ENCODE results near the gene HHATL. TPM values are rescaled to one million over a fixed set of nuclear protein-coding genes. Genes with fewer than 3 reads are reported as not detected.

HHATL gene
- total RNA-seq, 3 donors from 2014 or later (not counting 1 experiment from before 2014, with no cell fraction given) = not detected

GRCh38 chr3:42651248-42652091, 51.1 kb downstream of the HHATL start:
- WGBS (ENCODE audit: insufficient coverage) = 97% methylated on average over 9 of the region's 9 CpGs
- H3K4me3 Mint-ChIP-seq = peak overlapping the region; percentile 50
- H3K4me1 Mint-ChIP-seq = peaks cover 0 to 45% of the 10 kb centered on the region in 2 donors
- intact Hi-C loops (cut with micrococcal nuclease) = no loop called here
- H3K27me3 ChIP-seq (ENCODE audit: control insufficient read depth, insufficient read depth, low read length) = no peaks in the 10 kb centered on the region
- H3K9me3 Mint-ChIP-seq = no peaks in the 10 kb centered on the region
- no peaks in the 10 kb centered on the region for H3K27me3 Mint-ChIP-seq (ENCODE audit: low read depth in 2 of 2)
- no peaks in the 10 kb centered on the region for H3K9me3 ChIP-seq (ENCODE audit: control insufficient read depth, insufficient read depth, low read length)
- TF ChIP-seq CTCF (IDR thresholded peaks at IDR 0.05) = no peak
- H3K4me3 ChIP-seq (ENCODE audit: low read length) = no peak overlapping the region
- H3K36me3 Mint-ChIP-seq = no peaks in the 10 kb centered on the region
- ATAC-seq (no peak), DNase-seq (no peak)
- H3K36me3 ChIP-seq (ENCODE audit: control insufficient read depth, insufficient read depth, low read length) = peaks cover 17% of the 10 kb centered on the region
- peaks cover 33% of the 10 kb centered on the region for H3K4me1 ChIP-seq (ENCODE audit: control insufficient read depth, insufficient read depth, low read length)
- peak overlapping the region in 1 of 2 donors; percentile 41 for H3K27ac Mint-ChIP-seq
- no peak overlapping the region for H3K27ac ChIP-seq (ENCODE audit: low read length)

- WGBS (ENCODE audit: insufficient coverage) = 89% methylated on average over 4 of the region's 4 CpGs
- Histone ChIP-seq H3K4me1 (ENCODE audit: control insufficient read depth, insufficient read depth, low read length) (peaks cover 26% of the 10 kb centered on the region), H3K36me3 (ENCODE audit: control insufficient read depth, insufficient read depth, low read length) (peaks cover 31% of the 10 kb centered on the region), H3K9me3 (ENCODE audit: control insufficient read depth, insufficient read depth, low read length) (no peaks in the 10 kb centered on the region), H3K27ac (ENCODE audit: low read length) (no peak overlapping the region), H3K4me3 (ENCODE audit: low read length) (no peak overlapping the region), H3K27me3 (ENCODE audit: control insufficient read depth, insufficient read depth, low read length) (no peaks in the 10 kb centered on the region)
- Mint-ChIP-seq H3K36me3 (no peaks in the 10 kb centered on the region), H3K9me3 (no peaks in the 10 kb centered on the region), H3K27me3 (ENCODE audit: low read depth in 2 of 2) (no peaks in the 10 kb centered on the region), H3K27ac (peak overlapping the region; percentile 63 to 73), H3K4me3 (no peak overlapping the region), H3K4me1 (peaks cover 0 to 31% of the 10 kb centered on the region in 2 donors)
- ATAC-seq (no peak), DNase-seq (no peak)
- no peak for TF ChIP-seq CTCF (IDR thresholded peaks at IDR 0.05)
- intact Hi-C loops (cut with micrococcal nuclease) = no loop called here
Measured at GRCh38 chr3:42649783-42650182, 52.8 kb downstream of the HHATL start.

GRCh38 chr3:42649006-42649405, 53.6 kb downstream of the HHATL start:
- intact Hi-C loops (cut with micrococcal nuclease) = no loop called here
- Histone ChIP-seq H3K27me3 (ENCODE audit: control insufficient read depth, insufficient read depth, low read length) (no peaks in the 10 kb centered on the region), H3K27ac (ENCODE audit: low read length) (no peak overlapping the region), H3K4me3 (ENCODE audit: low read length) (no peak overlapping the region), H3K4me1 (ENCODE audit: control insufficient read depth, insufficient read depth, low read length) (peaks cover 23% of the 10 kb centered on the region), H3K9me3 (ENCODE audit: control insufficient read depth, insufficient read depth, low read length) (no peaks in the 10 kb centered on the region), H3K36me3 (ENCODE audit: control insufficient read depth, insufficient read depth, low read length) (peaks cover 39% of the 10 kb centered on the region)
- Mint-ChIP-seq H3K27ac (peak overlapping the region; percentile 63 to 73), H3K4me1 (peaks cover 0 to 31% of the 10 kb centered on the region in 2 donors), H3K27me3 (ENCODE audit: low read depth in 2 of 2) (no peaks in the 10 kb centered on the region), H3K36me3 (no peaks in the 10 kb centered on the region), H3K4me3 (no peak overlapping the region), H3K9me3 (no peaks in the 10 kb centered on the region)
- DNase-seq (no peak), ATAC-seq (no peak)
- TF ChIP-seq CTCF (IDR thresholded peaks at IDR 0.05) = no peak
- no CpG with 5 or more reads among the region's 2 CpGs for WGBS (ENCODE audit: insufficient coverage)
